B cell (primary cell): Measurements from ENCODE around the gene LRCH3. TPM values are rescaled to one million over a fixed set of nuclear protein-coding genes. Genes with fewer than 3 reads are reported as not detected.

Source experiments
- ATAC-seq: fragments of 200-7000 bp; cut with Tn5 transposase; one replicate; pipeline ENCODE4 v1.10.0; 2021; ENCODE audit warnings: low read depth, mild to moderate bottlenecking, moderate number of reproducible peaks, moderate library complexity
- CTCF ChIA-PET: fragments of 350-600 bp; sonication (Branson Sonifier 250); formaldehyde crosslinking; loops from one replicate; lab custom pipeline; 2021; ENCODE audit warnings: antibody characterized with exemption, inconsistent platforms; lab: Charles Lee
- POLR2A ChIA-PET: fragments of 350-600 bp; sonication (Branson Sonifier 250); formaldehyde crosslinking; loops from one replicate; lab custom pipeline; 2021; ENCODE audit warnings: antibody characterized with exemption; lab: Charles Lee
- DNase-seq: peaks from one replicate; pipeline ENCODE4 v3.0.0; 2013
- H2AFZ ChIP-seq: 2 replicates; pipeline ENCODE4 v1.6.1; 2012; ENCODE audit warnings: mild to moderate bottlenecking, low read depth, low read length; ENCODE audit not compliant: insufficient read depth, poor library complexity, severe bottlenecking
- H3K27ac ChIP-seq, 2 donors: 1 replicate in 1 of 2; 2 replicates in 1 of 2; pipeline ENCODE4 v1.5.1; 2012 to 2013; ENCODE audit warnings: low read length in 2 of 2, mild to moderate bottlenecking in 2 of 2, moderate library complexity in 1 of 2
- H3K27me3 ChIP-seq, 4 experiments: fragments of 200-600 bp in 1 of 4; sonication (generic) in 1 of 4; replicated peaks in 1 of 4; 1 replicate in 2 of 4; 2 replicates in 2 of 4; pipeline versions ENCODE4 v1.6.1 to v1.7.0; 2013 to 2016; ENCODE audit warnings: low read length in 3 of 4, mild to moderate bottlenecking in 2 of 4, mixed read lengths in 1 of 4, moderate library complexity in 1 of 4; ENCODE audit not compliant: insufficient read depth in 4 of 4, control insufficient read depth in 3 of 4; ENCODE audit errors: control extremely low read depth in 1 of 4
- H3K36me3 ChIP-seq, 2 experiments: replicated peaks in 1 of 2; 1 replicate in 1 of 2; 2 replicates in 1 of 2; pipeline versions ENCODE4 v1.6.1 to v1.7.1; 2013; ENCODE audit warnings: low read length in 1 of 2; ENCODE audit not compliant: insufficient read depth in 2 of 2, control insufficient read depth in 1 of 2; ENCODE audit errors: control extremely low read depth in 1 of 2, extremely low read depth in 1 of 2
- H3K4me1 ChIP-seq, 2 donors: fragments of 200-600 bp in 1 of 2; sonication (generic) in 1 of 2; 1 replicate in 1 of 2; 2 replicates in 1 of 2; pipeline versions ENCODE4 v1.5.1 to v1.6.1; 2013 to 2017; ENCODE audit warnings: low read length in 2 of 2; ENCODE audit not compliant: control insufficient read depth in 2 of 2, insufficient read depth in 2 of 2
- H3K4me2 ChIP-seq: replicated peaks from 2 replicates; pipeline ENCODE3; 2012; ENCODE audit warnings: mild to moderate bottlenecking, low read depth, low read length; ENCODE audit not compliant: poor library complexity, severe bottlenecking
- H3K4me3 ChIP-seq, 5 experiments: fragments of 200-600 bp in 1 of 5; sonication (generic) in 1 of 5; 1 replicate in 3 of 5; 2 replicates in 2 of 5; pipeline versions ENCODE4 v1.5.1 to v1.7.0; 2011 to 2016; ENCODE audit warnings: low read length in 4 of 5, mild to moderate bottlenecking in 4 of 5, low read depth in 2 of 5, control low read depth in 1 of 5, moderate library complexity in 1 of 5; ENCODE audit not compliant: insufficient read depth in 1 of 5; ENCODE audit errors: control extremely low read depth in 1 of 5, extremely low read depth in 1 of 5
- H3K79me2 ChIP-seq: fragments of 200-600 bp; sonication (generic); one replicate; pipeline ENCODE4 v1.6.0; 2016; ENCODE audit warnings: low read length; ENCODE audit not compliant: control insufficient read depth, insufficient read depth
- H3K9ac ChIP-seq: fragments of 200-600 bp; sonication (generic); 2 replicates; pipeline ENCODE4 v1.6.1; 2017; ENCODE audit warnings: mild to moderate bottlenecking, low read length, moderate library complexity
- H3K9me3 ChIP-seq, 3 donors: one replicate each; pipeline versions ENCODE4 v1.6.1 to v1.7.1; 2013; ENCODE audit warnings: low read length in 2 of 3; ENCODE audit not compliant: control insufficient read depth in 2 of 3, insufficient read depth in 1 of 3; ENCODE audit errors: control extremely low read depth in 1 of 3
- H4K20me1 ChIP-seq: 2 replicates; pipeline ENCODE4 v1.6.0; 2012; ENCODE audit warnings: mild to moderate bottlenecking, low read length; ENCODE audit not compliant: insufficient read depth, control insufficient read depth, poor library complexity, severe bottlenecking
- H3K27ac Mint-ChIP-seq: one replicate; pipeline ENCODE4 v1.8.0; 2021; ENCODE audit warnings: mixed read lengths
- H3K27me3 Mint-ChIP-seq: one replicate; pipeline ENCODE4 v1.8.0; 2021; ENCODE audit warnings: mixed read lengths
- H3K4me1 Mint-ChIP-seq: one replicate; pipeline ENCODE4 v1.8.0; 2021; ENCODE audit warnings: mixed read lengths
- H3K4me3 Mint-ChIP-seq: one replicate; pipeline ENCODE4 v1.8.0; 2021; ENCODE audit warnings: mixed read lengths
- H3K9me3 Mint-ChIP-seq: one replicate; pipeline ENCODE4 v1.8.0; 2022; ENCODE audit warnings: mixed read lengths; ENCODE audit not compliant: insufficient read depth
- CTCF ChIP-seq: fragments of 200-600 bp; IDR thresholded peaks from one replicate; pipeline ENCODE4 v1.8.0; 2022; ENCODE audit warnings: antibody characterized with exemption, mild to moderate bottlenecking
- EZH2 ChIP-seq: IDR thresholded peaks from 2 replicates; pipeline ENCODE4 v1.6.1; 2012; ENCODE audit warnings: borderline replicate concordance, low read depth, mild to moderate bottlenecking, moderate library complexity, low read length; ENCODE audit not compliant: insufficient read depth, poor library complexity, severe bottlenecking
- WGBS: methylation state at CpG from one replicate; pipeline ENCODE4 v1.1.5; 2013; ENCODE audit warnings: missing lambda C conversion rate; ENCODE audit not compliant: insufficient coverage; 5-methylcytosine and 5-hydroxymethylcytosine counted together
- intact Hi-C: fragments of 100-400 bp; cut with micrococcal nuclease; formaldehyde crosslinking; loops from one replicate; pipeline ENCODE4 v1.10.0; 2022
- polyA plus RNA-seq: library from polyadenylated mRNA; depleted of rRNA; stranded (reverse); fragments of >200 nt; gene quantifications from 2 replicates; pipeline ENCODE4 v1.2.3, GENCODE V29; 2012
- total RNA-seq, 2 donors: library from RNA; stranded (reverse); fragments of 120-200 nt in 1 of 2; gene quantifications; 1 replicate in 1 of 2; 2 replicates in 1 of 2; pipeline versions ENCODE4 v1.2.3 to v1.2.4, GENCODE V29; 2013 to 2022

Gene LRCH3
- total and polyA plus RNA-seq, 2 donors (not counting 1 experiment from before 2014, with no cell fraction given): 30.1 to 136 TPM

DNA sequence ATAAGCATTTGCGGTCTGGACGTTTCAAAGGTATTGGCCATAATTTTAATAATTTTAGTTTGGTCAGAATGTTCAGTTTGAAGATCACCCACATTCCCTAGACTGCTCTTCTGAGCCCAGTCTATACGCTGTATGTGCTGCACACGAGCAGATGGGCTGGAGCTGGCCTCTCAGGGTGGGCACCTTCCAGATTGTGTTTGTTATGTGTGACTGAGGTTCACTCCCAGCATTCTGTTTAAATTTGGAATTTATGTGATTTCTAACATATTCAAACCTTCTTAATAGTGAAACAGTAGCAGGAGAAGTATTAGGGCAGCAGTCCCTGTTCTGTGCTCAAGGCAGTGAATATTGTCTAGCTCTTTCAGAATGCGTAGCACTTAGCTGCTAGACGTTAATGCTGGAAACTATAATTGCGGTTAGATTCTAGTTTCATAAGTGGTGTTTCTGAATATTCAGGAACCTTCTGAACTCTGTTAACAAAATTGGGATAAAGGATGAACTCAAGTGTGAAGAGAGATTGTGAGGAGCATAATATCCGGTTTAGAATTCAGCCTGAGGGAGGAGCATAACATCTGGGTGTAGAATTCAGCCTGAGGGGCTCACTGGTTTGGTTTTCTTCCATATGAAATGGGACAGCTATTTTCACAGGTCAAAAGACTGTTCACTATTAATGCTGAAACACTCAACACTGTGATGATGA is 90.4 kb downstream of the LRCH3 start:
- intact Hi-C loops: no loop called here
- H3K79me2 ChIP-seq: no peaks in the 10 kb centered on the region
- H3K27me3 ChIP-seq: no peaks in the 10 kb centered on the region
- no peak for ATAC-seq
- ChIA-PET POLR2A (no interaction called here), CTCF (interaction anchor here (0.5 kb wide), 1 partner anchor 13 kb away, joined by 3 read pairs; no protein-coding TSS in a partner anchor)
- Mint-ChIP-seq H3K4me1 (peaks cover 6% of the 10 kb centered on the region), H3K27ac (no peak overlapping the region), H3K27me3 (no peaks in the 10 kb centered on the region), H3K4me3 (no peak overlapping the region), H3K9me3 (no peaks in the 10 kb centered on the region)
- 79% methylated on average over 3 of the region's 8 CpGs for WGBS
- no peak overlapping the region for H3K27ac ChIP-seq
- no peak overlapping the region for H3K4me2 ChIP-seq
- H3K4me1 ChIP-seq: no peaks in the 10 kb centered on the region
- H4K20me1 ChIP-seq: no peaks in the 10 kb centered on the region
- H2AFZ ChIP-seq: no peak overlapping the region
- no peak for TF ChIP-seq EZH2
- H3K4me3 ChIP-seq: no peak overlapping the region
- DNase-seq: no peak
- peaks cover 4 to 40% of the 10 kb centered on the region in 2 experiments for H3K36me3 ChIP-seq
- no peaks in the 10 kb centered on the region for H3K9me3 ChIP-seq
- H3K9ac ChIP-seq: no peak overlapping the region

DNA sequence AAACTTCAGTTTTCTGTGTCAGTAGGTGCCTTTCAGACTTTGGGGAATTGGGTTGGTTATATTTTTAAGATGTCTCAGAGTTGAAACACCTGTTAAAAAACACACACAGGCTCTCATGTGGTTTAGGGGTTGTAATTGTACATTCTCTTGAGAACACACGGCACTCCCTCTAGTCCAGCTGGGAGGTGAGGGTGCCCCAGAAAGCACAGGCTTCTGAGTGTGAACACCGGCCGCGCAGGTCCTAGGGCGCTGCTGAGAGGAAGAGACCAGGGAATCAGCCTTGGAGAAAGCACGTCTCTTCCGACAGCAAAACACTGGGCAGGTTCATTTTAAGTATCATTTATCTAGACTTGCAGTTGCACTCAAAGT is 90.9 kb downstream of the LRCH3 start:
- Mint-ChIP-seq H3K4me3 (no peak overlapping the region), H3K27me3 (no peaks in the 10 kb centered on the region), H3K27ac (peak overlapping the region; percentile 41), H3K9me3 (no peaks in the 10 kb centered on the region), H3K4me1 (peaks cover 6% of the 10 kb centered on the region)
- TF ChIP-seq EZH2 (no peak), CTCF (no peak)
- Histone ChIP-seq H3K36me3 (peaks cover 4 to 38% of the 10 kb centered on the region in 2 experiments), H3K27me3 (no peaks in the 10 kb centered on the region), H3K9me3 (no peaks in the 10 kb centered on the region), H3K4me3 (no peak overlapping the region), H3K4me2 (no peak overlapping the region), H3K27ac (no peak overlapping the region), H3K79me2 (no peaks in the 10 kb centered on the region), H2AFZ (no peak overlapping the region), H3K4me1 (no peaks in the 10 kb centered on the region), H3K9ac (no peak overlapping the region), H4K20me1 (no peaks in the 10 kb centered on the region)
- ChIA-PET CTCF (no interaction called here), POLR2A (no interaction called here)
- ATAC-seq (no peak), DNase-seq (no peak)
- intact Hi-C loops: no loop called here
- WGBS: 83% methylated on average over 5 of the region's 7 CpGs
